DOHH2 (cell line): ENCODE measurements around the gene PTH2.
A peak's percentile ranks its signal among the peaks of the same experiment; 100 is the strongest.

Experiments used
- H3F3A ChIP-seq: fragments of 200-600 bp; sonication (generic), shearing (Covaris generic); 2 replicates; pipeline ENCODE4 v1.6.0; 2016; ENCODE audit warnings: antibody characterized with exemption, mild to moderate bottlenecking; ENCODE audit not compliant: control insufficient read depth, insufficient read depth
- H3K27ac ChIP-seq: fragments of 200-600 bp; sonication (generic); 2 replicates; pipeline ENCODE4 v1.5.1; 2014; ENCODE audit warnings: low read depth, mild to moderate bottlenecking, low read length, moderate library complexity
- H3K27me3 ChIP-seq: fragments of 200-600 bp; sonication (generic); 2 replicates; pipeline ENCODE4 v1.6.1; 2014; ENCODE audit warnings: mild to moderate bottlenecking, low read length, mixed read lengths; ENCODE audit not compliant: control insufficient read depth
- H3K36me3 ChIP-seq: fragments of 200-600 bp; sonication (generic); 2 replicates; pipeline ENCODE4 v1.6.1; 2014; ENCODE audit warnings: mild to moderate bottlenecking, low read length, moderate library complexity, mixed read lengths; ENCODE audit not compliant: control insufficient read depth
- H3K4me1 ChIP-seq: fragments of 200-600 bp; sonication (generic); 2 replicates; pipeline ENCODE4 v1.6.1; 2014; ENCODE audit warnings: mild to moderate bottlenecking, low read length, mixed read lengths; ENCODE audit not compliant: control insufficient read depth
- H3K4me2 ChIP-seq: fragments of 200-600 bp; sonication (generic); 2 replicates; pipeline ENCODE4 v1.6.0; 2014; ENCODE audit warnings: mild to moderate bottlenecking, low read length, moderate library complexity
- H3K4me3 ChIP-seq: fragments of 200-600 bp; sonication (generic); 2 replicates; pipeline ENCODE4 v1.5.1; 2014; ENCODE audit warnings: mild to moderate bottlenecking, low read length, mixed read lengths
- H3K79me2 ChIP-seq: fragments of 200-600 bp; sonication (generic); 2 replicates; pipeline ENCODE4 v1.6.1; 2014; ENCODE audit warnings: mild to moderate bottlenecking, low read length, mixed read lengths; ENCODE audit not compliant: control insufficient read depth
- H3K9me2 ChIP-seq: fragments of 200-600 bp; sonication (generic); replicated peaks from 2 replicates; pipeline ENCODE4 v1.6.1; 2014; ENCODE audit warnings: mild to moderate bottlenecking, low read length, mixed read lengths; ENCODE audit not compliant: control insufficient read depth
- H3K9me3 ChIP-seq: fragments of 200-600 bp; sonication (generic); 2 replicates; pipeline ENCODE4 v1.6.1; 2014; ENCODE audit warnings: antibody characterized with exemption, low read length, mixed read lengths; ENCODE audit not compliant: control insufficient read depth, insufficient read depth
- H4K20me1 ChIP-seq: fragments of 200-600 bp; sonication (generic); 2 replicates; pipeline ENCODE4 v1.6.0; 2014; ENCODE audit warnings: low read depth, mild to moderate bottlenecking, antibody characterized with exemption, low read length, moderate library complexity; ENCODE audit not compliant: control insufficient read depth, insufficient read depth
- EZH2phosphoT487 ChIP-seq: fragments of 200-600 bp; sonication (generic); IDR thresholded peaks from 2 replicates; pipeline ENCODE4 v1.6.1; 2017; ENCODE audit warnings: borderline replicate concordance, mild to moderate bottlenecking, antibody characterized with exemption, low read length, moderate library complexity, mixed read lengths
- TF ChIP-seq, protein P1 (sequence below): fragments of 200-600 bp; sonication (generic); IDR thresholded peaks from one replicate; pipeline ENCODE4 v1.5.1; 2014; ENCODE audit warnings: antibody characterized with exemption, mild to moderate bottlenecking, low read depth, low read length; ENCODE audit not compliant: poor library complexity, severe bottlenecking

Gene PTH2

DNA sequence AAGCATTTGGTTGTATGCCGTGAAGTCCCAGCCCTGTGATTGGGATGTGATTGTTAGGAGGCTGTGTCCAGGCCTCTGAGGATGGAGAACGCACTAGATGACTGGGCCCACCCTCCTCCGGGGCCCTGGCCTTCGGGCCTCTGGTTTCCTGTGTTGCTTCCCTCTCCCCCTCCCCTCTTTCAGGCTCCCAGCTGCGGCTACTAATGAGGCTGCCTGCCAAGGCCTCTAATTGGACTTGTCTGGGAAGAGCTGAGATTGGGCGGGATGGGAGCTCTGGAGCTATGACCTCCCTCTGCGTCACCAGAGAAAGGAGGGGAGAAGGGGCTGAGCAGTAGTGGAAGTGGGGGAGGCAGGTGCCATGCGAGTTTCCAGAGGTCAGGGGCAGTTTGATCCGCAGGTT lies 9.9 kb downstream of the PTH2 start:
- Histone ChIP-seq H3K27ac (no peak overlapping the region), H4K20me1 (no peaks in the 10 kb centered on the region), H3K4me2 (no peak overlapping the region), H3K4me3 (no peak overlapping the region), H3K9me3 (no peaks in the 10 kb centered on the region), H3K4me1 (peaks cover 77% of the 10 kb centered on the region), H3K79me2 (no peaks in the 10 kb centered on the region), H3K36me3 (no peaks in the 10 kb centered on the region), H3K27me3 (no peaks in the 10 kb centered on the region), H3K9me2 (no peaks in the 10 kb centered on the region), H3F3A (peaks cover 14% of the 10 kb centered on the region; the same call in 1 of the 2 replicates)
- TF ChIP-seq, protein P1, sequence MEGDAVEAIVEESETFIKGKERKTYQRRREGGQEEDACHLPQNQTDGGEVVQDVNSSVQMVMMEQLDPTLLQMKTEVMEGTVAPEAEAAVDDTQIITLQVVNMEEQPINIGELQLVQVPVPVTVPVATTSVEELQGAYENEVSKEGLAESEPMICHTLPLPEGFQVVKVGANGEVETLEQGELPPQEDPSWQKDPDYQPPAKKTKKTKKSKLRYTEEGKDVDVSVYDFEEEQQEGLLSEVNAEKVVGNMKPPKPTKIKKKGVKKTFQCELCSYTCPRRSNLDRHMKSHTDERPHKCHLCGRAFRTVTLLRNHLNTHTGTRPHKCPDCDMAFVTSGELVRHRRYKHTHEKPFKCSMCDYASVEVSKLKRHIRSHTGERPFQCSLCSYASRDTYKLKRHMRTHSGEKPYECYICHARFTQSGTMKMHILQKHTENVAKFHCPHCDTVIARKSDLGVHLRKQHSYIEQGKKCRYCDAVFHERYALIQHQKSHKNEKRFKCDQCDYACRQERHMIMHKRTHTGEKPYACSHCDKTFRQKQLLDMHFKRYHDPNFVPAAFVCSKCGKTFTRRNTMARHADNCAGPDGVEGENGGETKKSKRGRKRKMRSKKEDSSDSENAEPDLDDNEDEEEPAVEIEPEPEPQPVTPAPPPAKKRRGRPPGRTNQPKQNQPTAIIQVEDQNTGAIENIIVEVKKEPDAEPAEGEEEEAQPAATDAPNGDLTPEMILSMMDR = no peak
- TF ChIP-seq EZH2phosphoT487 = no peak

DNA sequence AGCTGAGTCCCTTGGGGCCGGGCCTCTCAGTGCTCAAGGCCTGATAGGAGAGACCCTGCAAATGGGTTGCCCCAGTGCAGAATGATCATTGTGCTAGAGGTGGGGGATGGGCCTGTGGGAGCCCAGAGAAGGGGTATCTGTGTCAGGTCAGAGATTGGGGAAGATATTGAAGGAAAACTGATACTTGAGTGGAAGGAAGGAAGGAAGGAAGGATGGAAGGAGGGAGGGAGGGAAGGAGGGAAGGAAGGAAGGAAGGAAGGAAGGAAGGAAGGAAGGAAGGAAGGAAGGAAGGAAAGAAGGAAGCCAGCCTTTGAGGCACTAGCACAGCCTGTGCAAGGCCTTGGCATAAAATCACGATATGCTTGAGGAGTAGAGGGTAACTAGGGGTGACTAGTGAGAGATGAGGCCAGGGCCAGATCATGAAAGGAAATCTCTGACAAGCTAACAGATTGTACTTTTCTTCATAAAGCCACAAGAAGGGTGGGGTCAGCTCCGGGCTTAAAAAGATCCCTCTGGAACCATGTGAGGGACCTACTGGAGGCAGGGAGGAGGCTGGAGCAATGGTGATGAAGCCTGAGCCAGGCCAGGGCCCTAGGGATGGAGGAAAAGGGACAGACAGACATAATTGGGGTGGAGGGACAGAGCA lies 11.4 kb downstream of the PTH2 start:
- no peaks in the 10 kb centered on the region for H3K9me3 ChIP-seq
- TF ChIP-seq, protein P1 = no peak
- TF ChIP-seq EZH2phosphoT487 = no peak
- no peaks in the 10 kb centered on the region for H3K79me2 ChIP-seq
- no peaks in the 10 kb centered on the region for H3K9me2 ChIP-seq
- H4K20me1 ChIP-seq = no peaks in the 10 kb centered on the region
- no peaks in the 10 kb centered on the region for H3K27me3 ChIP-seq
- peaks cover 19% of the 10 kb centered on the region; the same call in 1 of the 2 replicates for H3F3A ChIP-seq
- no peak overlapping the region for H3K27ac ChIP-seq
- H3K4me1 ChIP-seq = peaks cover 73% of the 10 kb centered on the region
- H3K4me2 ChIP-seq = peak overlapping the region; percentile 5; the same call in 1 of the 2 replicates
- no peaks in the 10 kb centered on the region for H3K36me3 ChIP-seq
- H3K4me3 ChIP-seq = no peak overlapping the region

DNA sequence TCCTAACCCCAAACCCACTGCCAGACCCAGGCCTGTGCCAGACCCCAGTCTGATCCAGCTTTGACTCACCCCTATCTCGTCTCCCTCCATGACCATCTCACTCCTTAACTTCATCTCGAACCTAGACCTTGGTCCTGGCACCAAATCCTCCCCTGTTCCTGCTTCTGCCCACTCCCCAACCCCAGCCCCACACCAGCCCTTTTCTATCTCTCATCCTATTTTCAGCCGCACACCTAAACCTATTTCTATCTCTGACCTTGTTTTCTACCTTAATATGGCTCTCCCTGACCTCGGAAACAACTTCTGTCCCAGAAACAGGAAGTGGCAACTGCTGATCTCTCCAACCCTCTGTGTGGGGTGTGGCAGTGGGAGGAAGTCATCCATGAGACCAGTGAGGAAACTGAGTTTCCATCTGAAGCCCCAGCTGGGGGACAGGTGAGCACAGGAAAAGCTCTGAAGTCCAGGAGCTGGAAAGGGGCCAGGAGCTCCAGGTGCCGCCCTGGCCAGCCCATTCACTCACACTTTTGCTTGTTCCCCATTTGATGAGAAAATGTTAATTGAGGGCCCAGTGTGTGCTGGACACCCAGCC lies 13.7 kb downstream of the PTH2 start:
- Histone ChIP-seq H3K27ac (peak overlapping the region; percentile 72), H3K27me3 (no peaks in the 10 kb centered on the region), H3K4me3 (peak overlapping the region; percentile 71), H3K4me1 (peaks cover 56% of the 10 kb centered on the region), H3K36me3 (no peaks in the 10 kb centered on the region), H3K9me2 (no peaks in the 10 kb centered on the region), H3F3A (peaks cover 19% of the 10 kb centered on the region; the same call in 1 of the 2 replicates), H3K79me2 (no peaks in the 10 kb centered on the region), H3K9me3 (no peaks in the 10 kb centered on the region), H3K4me2 (peak overlapping the region; percentile 94), H4K20me1 (no peaks in the 10 kb centered on the region)
- TF ChIP-seq, protein P1 = no peak
- no peak for TF ChIP-seq EZH2phosphoT487
